BE2C (cell line): ENCODE measurements around the gene TOX3.

ENCODE experiments used
- DNase-seq: peaks from one replicate; pipeline ENCODE4 v3.0.0-alpha.2; 2020
- H3K27me3 ChIP-seq: fragments of 250-450 bp; sonication (Bioruptor Pico); 2 replicates; pipeline ENCODE4 v1.5.1; 2020; ENCODE audit warnings: mild to moderate bottlenecking
- H3K36me3 ChIP-seq: fragments of 250-450 bp; sonication (Bioruptor Pico); 2 replicates; pipeline ENCODE4 v1.5.1; 2020; ENCODE audit warnings: mild to moderate bottlenecking
- H3K4me1 ChIP-seq: fragments of 250-450 bp; sonication (Bioruptor Pico); 2 replicates; pipeline ENCODE4 v1.5.1; 2020
- H3K4me3 ChIP-seq: 2 replicates; pipeline ENCODE4 v1.5.1; 2011; ENCODE audit warnings: low read depth, low read length
- H3K9me3 ChIP-seq: fragments of 250-450 bp; sonication (Bioruptor Pico); 2 replicates; pipeline ENCODE4 v1.5.1; 2020
- TF ChIP-seq, protein P1 (sequence below): IDR thresholded peaks from 2 replicates; pipeline ENCODE4 v1.5.1; 2012; ENCODE audit warnings: mild to moderate bottlenecking, low read depth, low read length

The TOX3 gene

DNA sequence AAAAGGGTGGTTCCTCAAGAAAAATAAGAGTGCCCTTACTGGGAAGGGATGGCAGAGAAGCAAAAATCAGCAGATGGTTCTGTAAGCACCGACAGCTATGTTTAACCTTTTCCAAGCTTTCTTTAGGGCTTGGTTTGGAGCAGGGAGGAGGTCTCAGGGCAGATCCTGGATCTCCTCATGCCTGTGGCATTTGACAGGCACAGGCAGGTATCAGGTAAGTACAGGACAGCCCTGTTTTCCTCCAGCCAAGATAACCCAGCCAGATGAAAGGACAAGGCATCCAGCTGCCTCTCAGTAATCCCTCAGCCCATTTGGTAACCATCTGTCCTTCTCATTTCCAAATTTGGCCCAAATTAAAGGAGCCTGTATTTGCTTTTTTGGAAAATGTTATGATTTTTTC is 141.5 kb downstream of the TOX3 start:
- H3K27me3 ChIP-seq = no peaks in the 10 kb centered on the region
- TF ChIP-seq, protein P1, sequence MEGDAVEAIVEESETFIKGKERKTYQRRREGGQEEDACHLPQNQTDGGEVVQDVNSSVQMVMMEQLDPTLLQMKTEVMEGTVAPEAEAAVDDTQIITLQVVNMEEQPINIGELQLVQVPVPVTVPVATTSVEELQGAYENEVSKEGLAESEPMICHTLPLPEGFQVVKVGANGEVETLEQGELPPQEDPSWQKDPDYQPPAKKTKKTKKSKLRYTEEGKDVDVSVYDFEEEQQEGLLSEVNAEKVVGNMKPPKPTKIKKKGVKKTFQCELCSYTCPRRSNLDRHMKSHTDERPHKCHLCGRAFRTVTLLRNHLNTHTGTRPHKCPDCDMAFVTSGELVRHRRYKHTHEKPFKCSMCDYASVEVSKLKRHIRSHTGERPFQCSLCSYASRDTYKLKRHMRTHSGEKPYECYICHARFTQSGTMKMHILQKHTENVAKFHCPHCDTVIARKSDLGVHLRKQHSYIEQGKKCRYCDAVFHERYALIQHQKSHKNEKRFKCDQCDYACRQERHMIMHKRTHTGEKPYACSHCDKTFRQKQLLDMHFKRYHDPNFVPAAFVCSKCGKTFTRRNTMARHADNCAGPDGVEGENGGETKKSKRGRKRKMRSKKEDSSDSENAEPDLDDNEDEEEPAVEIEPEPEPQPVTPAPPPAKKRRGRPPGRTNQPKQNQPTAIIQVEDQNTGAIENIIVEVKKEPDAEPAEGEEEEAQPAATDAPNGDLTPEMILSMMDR = no peak

DNA sequence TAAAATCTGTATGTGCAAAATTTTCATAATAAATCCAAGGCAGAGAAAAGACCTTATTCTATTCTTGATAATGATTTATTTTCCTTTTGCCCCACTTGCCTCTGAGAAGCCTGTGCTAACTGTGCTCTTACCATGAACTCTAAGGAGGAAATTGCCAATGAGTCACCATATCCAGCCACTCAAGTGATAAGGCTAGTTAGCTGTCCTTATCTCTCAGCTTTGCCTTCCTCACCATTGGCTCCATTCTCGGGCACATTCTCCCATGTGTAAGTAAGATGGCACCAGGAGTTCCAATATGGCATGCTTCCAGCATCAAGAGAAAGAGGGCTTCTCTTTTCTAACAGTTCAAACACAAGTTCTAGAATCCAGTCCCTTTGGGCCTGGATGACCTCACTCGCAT is 142.4 kb downstream of the TOX3 start:
- Histone ChIP-seq H3K4me3 (no peak overlapping the region), H3K27me3 (no peaks in the 10 kb centered on the region), H3K36me3 (no peaks in the 10 kb centered on the region), H3K9me3 (no peaks in the 10 kb centered on the region), H3K4me1 (peaks cover 4% of the 10 kb centered on the region)
- DNase-seq = peak; percentile 41
- TF ChIP-seq, protein P1 = no peak

More for the DNA sequence above, 141.5 kb downstream of the TOX3 start:
- Histone ChIP-seq H3K36me3 (no peaks in the 10 kb centered on the region), H3K4me1 (peaks cover 4% of the 10 kb centered on the region), H3K9me3 (no peaks in the 10 kb centered on the region), H3K4me3 (no peak overlapping the region)
- no peak for DNase-seq

DNA sequence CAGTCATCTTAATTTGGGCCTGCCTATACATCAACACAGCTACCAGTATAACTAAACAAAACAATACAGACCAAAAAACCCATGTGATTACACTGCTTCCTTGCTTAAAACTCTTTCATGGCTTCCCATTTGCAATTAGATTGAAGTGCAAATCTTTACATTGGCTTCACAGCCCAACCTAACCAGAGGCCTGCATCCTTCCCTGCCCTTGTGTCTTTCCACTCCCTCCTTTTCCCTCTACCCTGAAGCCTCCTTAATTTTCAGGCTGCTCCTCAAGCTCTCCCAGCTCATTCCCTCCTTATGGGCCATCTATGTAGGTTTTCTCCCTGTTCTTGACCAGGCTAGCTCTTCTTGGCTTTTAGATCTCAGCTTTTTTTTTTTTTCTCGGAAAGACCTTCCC is 147.8 kb downstream of the TOX3 start:
- no peak for DNase-seq
- Histone ChIP-seq H3K4me1 (peaks cover 4% of the 10 kb centered on the region), H3K9me3 (no peaks in the 10 kb centered on the region), H3K27me3 (no peaks in the 10 kb centered on the region), H3K4me3 (no peak overlapping the region), H3K36me3 (no peaks in the 10 kb centered on the region)
- TF ChIP-seq, protein P1 = no peak

DNA sequence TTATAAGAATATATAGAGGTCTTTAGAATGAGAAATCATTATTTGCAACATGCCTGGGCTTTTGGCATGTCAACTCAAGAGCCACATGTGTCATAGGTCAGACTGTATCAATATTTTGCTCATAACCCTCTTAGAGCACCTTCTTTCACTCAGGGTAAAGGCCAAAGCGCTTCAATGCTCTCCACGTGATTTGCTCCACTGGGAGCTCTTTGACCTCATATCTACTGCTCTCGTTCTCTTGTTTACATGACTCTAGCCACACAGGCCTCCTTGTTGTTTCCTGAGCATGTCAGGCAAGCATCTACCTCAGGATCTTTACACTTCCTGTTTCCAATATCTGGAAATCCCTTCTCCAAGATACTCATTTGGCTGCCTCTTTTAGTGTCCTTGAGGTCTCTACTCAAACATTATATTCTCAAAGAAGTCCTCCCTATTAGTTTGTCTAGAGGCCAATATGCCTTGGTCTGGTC is 148.4 kb downstream of the TOX3 start:
- H3K4me3 ChIP-seq = no peak overlapping the region
- H3K27me3 ChIP-seq = no peaks in the 10 kb centered on the region
- no peaks in the 10 kb centered on the region for H3K9me3 ChIP-seq
- peaks cover 4% of the 10 kb centered on the region for H3K4me1 ChIP-seq
- DNase-seq = no peak
- TF ChIP-seq, protein P1 = no peak
- no peaks in the 10 kb centered on the region for H3K36me3 ChIP-seq

DNA sequence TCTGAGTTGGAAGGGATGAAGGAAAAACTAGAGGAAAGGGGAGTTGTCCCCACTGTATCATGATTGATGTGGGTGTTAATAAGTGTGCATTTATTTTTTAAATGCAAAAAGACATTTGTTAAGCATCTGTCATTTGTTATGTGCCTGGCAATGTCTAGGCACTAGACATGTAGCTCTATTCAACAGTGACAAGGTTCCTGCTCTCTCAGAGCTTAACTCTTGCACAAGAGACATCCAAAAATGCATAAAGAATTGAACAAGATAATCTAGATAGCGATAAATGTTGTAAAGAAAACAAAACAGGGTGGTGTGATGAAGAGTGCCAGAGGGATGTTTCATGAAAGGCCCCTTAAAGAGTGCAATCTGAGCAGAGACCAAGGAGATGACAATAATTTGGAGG is 148.9 kb downstream of the TOX3 start:
- H3K4me3 ChIP-seq = no peak overlapping the region
- no peaks in the 10 kb centered on the region for H3K9me3 ChIP-seq
- H3K4me1 ChIP-seq = peaks cover 4% of the 10 kb centered on the region
- TF ChIP-seq, protein P1 = no peak
- H3K36me3 ChIP-seq = no peaks in the 10 kb centered on the region
- no peak for DNase-seq
- H3K27me3 ChIP-seq = no peaks in the 10 kb centered on the region

DNA sequence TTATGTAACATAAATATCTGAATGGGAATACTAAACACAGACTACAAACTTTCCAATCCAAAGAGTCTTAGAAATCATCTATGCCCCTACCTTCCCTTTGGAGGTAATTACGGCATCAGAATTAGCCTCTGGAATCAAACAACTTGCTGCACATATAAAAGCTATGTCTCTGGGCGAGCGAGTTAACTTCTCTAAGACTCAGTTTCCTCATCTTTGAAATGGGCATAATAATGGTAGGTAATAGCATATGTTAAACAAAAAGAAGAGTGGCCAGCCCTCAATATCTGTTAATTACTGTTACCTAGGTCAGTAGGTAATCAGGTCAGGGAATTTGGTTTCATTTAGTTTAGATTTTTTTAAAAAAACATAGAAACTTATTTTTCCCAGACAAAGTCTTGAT is 153.5 kb downstream of the TOX3 start:
- no peak for DNase-seq
- Histone ChIP-seq H3K36me3 (no peaks in the 10 kb centered on the region), H3K9me3 (no peaks in the 10 kb centered on the region), H3K4me1 (no peaks in the 10 kb centered on the region), H3K4me3 (no peak overlapping the region), H3K27me3 (no peaks in the 10 kb centered on the region)
- TF ChIP-seq, protein P1 = no peak
